Fibroblast of skin of left biceps (primary cell): Measurements from ENCODE around the gene RNASET2.
"Not testable (repeated sequence)": the region's sequence is repeated elsewhere in the genome, so short reads cannot be mapped to it uniquely, and the experiment has no call there.

Source experiments
- DNase-seq, 2 experiments: peaks; one replicate each; pipeline ENCODE4 v3.0.0-alpha.2; 2013; ENCODE audit warnings: low read depth in 2 of 2

The RNASET2 gene

GRCh38 chr6:166927935-166928643 is 28.3 kb downstream of the RNASET2 start:
- DNase-seq: no peak

DNA sequence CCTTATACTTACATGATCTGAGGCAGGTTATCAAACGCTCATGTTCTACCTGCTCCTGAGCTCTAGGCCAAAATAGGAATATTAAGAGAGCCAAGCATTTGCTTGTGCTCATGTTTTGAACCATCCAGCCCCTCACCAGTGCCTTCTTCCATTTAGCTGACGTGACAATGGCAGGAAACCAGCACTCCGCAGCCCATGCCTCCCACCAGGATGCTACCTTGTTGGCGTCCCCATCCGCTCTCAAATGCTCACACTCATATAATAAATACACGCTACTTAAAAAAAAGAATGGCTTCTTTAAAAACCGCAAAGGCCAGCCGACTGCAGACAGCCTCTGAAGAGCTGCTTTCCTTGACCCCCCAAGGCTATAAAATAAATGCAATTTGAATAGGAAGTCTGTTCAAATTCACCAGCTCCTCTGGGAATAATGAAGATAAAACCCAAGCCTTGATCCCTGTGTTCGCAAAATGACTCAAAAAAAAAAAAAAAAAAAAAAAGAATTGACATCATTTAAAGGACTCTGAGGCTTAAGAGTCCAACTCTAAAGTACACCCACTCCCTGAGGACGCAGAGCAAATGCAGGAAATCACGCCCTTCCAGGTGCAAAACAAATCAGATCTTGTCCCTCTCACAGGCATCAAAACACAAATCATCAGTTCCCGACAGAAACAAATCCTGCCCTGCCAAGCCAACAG is 29.0 kb downstream of the RNASET2 start:
- no peak for DNase-seq

- DNase-seq: no peak
These were observed 29.6 kb downstream of the RNASET2 start for GRCh38 chr6:166926748-166927147.

DNA sequence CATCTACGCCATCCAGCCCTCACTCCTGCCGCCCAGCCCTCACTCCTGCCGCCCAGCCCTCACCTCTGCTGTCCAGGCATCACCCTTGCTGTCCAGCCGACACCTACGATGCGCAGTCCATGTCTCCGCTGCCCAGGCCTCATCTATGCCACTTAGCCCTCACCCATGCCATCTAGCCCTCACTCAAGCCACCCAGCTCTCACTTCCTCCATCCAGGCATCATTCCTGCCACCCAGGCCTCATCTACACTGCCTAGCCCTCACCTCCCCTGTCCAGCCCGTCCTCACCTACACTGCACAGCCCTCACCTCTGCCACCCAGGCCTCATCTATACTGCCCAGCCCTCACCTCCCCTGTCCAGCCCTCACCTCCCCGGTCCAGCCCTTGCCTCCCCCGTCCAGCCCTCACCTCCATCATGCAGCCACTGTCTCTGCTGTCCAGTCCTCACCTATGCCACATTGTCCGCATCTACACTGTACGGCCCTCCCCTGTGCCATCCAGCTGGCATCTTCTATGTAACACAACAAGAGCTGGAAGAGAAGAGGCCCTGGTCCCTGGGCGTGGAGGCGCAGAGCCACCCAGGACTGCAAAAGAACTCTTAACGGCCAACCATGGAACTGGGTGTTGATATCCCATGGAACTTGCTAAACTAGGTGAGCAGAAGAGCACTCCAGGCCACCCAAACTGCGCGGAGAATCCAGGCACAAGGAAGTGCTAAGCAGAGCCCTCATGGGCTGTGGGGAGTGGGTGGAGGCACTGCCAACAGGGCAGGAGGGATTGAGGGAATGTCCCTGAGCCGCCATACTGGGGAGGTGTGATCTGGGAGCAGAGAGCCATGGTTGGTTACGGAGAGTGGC is 31.0 kb downstream of the RNASET2 start:
- no peak for DNase-seq

- no peak for DNase-seq
These were observed 31.8 kb downstream of the RNASET2 start for GRCh38 chr6:166924531-166924930.

- DNase-seq: no peak
These were observed 33.4 kb downstream of the RNASET2 start for GRCh38 chr6:166922937-166923336.

DNA sequence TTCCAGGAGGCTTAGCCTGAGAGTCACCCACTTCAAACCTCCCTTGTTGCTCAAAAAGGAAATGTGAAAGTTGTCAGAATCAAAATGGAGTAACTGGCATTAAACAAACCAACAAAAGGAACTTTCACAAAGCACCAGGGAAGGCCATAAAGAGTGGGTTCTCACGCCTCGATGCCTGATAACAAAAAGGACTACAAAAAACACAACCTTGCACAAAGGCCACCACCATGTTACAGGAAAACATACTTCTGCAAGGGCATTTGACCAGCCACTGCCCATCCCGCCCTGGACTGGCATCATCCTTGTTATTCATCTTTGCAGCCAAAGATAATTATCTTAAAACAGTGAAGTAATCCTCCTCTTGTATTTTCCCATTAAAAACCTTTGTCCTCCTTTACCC is 34.8 kb downstream of the RNASET2 start:
- DNase-seq: no peak

DNA sequence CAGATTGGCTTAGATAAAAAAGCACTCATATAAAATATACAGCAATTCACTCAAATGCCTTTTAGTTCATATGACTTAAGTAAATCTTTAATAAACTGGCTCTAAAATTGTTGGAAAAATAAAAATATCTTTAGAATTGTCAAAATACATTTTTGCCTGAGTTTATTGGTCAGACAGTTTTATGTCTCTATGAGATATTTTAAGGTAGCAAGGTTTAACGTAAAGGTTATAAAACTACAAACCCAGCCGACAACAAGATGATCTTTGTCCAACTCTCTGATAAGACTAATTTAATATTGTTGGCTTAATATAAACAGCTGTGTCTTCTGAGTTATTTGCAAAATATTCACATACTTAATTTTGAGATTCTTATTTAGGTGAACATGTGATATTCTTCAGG is 39.5 kb downstream of the RNASET2 start:
- DNase-seq: no peak

- not testable (repeated sequence) for DNase-seq
These were observed 40.9 kb downstream of the RNASET2 start for GRCh38 chr6:166915484-166915883.

- DNase-seq: not testable (repeated sequence)
These were observed 41.4 kb downstream of the RNASET2 start for GRCh38 chr6:166914952-166915351.

DNA sequence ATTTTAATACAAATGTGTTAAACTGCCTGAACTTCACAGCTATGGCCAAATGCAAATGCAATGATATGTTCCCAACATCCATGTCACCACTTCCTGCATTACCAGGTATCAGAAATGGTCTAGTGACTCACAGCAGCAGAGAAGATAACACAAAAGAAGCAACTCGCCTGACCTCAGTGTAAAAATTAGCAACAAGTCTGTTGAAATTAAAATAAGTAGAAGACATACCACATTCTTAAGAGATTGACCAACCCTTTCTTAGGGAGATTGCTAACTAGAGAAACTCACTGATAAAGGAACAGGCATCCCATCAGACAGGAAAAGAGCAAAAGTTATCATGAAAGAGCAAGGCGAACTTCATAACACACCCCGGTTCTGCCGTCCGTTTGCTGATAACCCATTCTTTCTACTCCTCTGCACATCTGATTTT is 45.1 kb downstream of the RNASET2 start:
- no peak for DNase-seq

DNA sequence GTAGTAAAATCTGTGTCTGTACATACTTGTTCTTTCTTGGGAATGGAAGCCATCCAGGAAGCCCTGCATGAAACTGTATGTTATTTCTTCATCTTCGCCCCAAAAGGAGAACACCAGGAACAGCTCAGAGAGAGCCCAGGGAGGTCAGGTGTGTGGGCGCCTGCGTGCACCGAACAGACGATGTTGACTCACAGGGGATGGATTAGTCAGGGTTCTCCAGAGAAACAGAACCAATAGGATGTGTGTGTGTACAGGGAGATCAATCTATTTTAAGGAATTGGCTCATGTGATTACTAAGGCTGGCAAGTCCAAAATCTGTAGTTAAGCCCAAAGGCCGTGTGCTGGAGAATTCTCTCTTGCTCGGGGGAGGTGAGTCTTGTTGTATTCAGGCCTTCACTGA is 45.7 kb downstream of the RNASET2 start:
- no peak for DNase-seq

GRCh38 chr6:166908811-166909210 is 47.5 kb downstream of the RNASET2 start:
- DNase-seq: no peak

- no peak for DNase-seq
These were observed 48.2 kb downstream of the RNASET2 start for GRCh38 chr6:166907871-166908806.

GRCh38 chr6:166907373-166907841 is 48.9 kb downstream of the RNASET2 start:
- no peak for DNase-seq

DNA sequence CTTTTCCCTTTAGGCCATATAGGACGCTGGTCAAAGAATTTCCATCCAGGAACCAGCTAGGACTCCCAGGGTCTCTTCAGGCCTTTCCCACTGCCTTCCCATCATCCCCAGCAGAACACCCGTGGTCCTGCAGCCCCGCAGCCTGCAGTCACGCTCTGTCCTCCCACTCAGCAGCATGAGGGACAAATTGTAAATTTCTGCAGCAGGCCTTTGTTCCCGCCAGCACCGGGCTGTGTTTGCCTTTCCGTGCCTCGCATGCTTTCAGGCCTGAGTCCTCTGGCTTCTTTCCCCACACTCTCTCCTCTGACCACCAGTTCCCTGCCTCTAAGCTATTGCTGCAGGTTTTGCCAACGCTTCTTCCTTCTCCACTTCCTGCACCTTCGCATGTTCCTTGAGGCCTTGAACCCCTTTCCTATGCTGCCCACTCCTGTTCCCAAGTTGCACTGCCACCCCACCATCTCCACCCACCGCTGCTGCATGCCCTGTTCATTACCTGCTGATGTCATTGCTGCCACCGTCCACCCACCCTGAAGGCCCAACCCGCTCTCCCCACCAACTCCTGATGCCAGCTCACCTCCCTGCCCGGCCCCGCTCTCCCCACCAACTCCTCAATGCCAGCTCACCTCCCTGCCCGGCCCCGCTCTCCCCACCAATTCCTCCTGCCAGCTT is 49.8 kb downstream of the RNASET2 start:
- no peak for DNase-seq

GRCh38 chr6:166905505-166906134 is 50.7 kb downstream of the RNASET2 start:
- no peak for DNase-seq

GRCh38 chr6:166905013-166905412 is 51.3 kb downstream of the RNASET2 start:
- no peak for DNase-seq

DNA sequence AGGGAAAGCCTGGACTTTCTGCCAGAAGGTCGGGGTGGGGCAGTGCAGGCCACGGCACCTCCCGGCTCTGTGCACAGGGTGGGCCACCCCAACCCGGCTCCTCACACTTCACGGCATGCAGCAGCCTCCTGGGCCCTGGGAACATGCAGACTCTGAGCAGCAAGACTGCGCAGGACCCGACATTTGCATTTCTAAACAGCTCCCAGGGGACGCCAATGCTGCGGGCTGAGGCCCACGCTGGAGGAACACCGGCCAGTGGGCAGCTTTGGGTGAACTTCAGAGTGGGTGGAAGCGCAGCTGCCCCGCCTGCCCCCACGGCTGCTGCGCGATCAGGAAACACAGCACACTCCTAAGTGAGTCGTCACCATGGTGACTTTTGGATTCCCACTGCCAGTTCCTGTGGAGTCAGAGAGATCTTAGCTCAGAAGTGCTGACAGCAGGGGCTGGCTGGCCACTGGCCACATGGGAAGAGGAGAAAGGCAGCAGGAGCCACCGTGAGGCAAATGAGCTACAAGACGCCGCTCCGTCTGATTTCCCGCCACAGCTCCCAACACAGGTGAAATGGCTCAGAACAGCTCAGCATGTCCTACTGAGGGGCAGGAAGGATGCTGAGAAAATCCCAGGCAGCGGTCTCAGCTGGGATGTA is 52.1 kb downstream of the RNASET2 start:
- no peak for DNase-seq

DNA sequence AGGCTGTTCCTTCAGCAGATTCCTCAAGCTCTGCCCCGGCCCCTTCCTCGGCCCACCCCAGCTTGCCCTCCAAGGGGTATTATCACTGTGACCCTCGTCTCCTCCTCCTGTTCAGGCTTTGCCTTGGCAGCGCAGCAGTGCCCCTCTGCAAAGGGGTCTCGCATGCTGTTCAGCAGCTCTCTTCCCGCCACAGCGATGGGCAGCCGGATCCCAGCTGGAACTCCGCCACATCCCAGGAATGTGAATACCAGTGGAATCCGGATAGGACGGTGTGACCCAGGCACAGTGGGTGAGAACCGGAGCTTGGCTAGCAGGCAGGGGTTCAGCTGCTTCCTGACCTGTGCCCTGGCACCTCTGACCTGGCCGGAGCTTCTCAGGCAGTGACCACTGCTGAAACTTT is 52.9 kb downstream of the RNASET2 start:
- DNase-seq: no peak
